HUDEP-2 (cell line): ENCODE data around the gene HOXB1.
A peak's percentile ranks its signal among the peaks of the same experiment; 100 is the strongest.
"Not testable (repeated sequence)": the region's sequence is repeated elsewhere in the genome, so short reads cannot be mapped to it uniquely, and the experiment has no call there.

ENCODE experiments used
- DNase-seq, 76 experiments: peaks; one replicate each; lab custom pipeline; 2025; ENCODE audit not compliant: unreplicated experiment in 76 of 76; lab: John Stamatoyannopoulos, UW

Gene HOXB1

DNA sequence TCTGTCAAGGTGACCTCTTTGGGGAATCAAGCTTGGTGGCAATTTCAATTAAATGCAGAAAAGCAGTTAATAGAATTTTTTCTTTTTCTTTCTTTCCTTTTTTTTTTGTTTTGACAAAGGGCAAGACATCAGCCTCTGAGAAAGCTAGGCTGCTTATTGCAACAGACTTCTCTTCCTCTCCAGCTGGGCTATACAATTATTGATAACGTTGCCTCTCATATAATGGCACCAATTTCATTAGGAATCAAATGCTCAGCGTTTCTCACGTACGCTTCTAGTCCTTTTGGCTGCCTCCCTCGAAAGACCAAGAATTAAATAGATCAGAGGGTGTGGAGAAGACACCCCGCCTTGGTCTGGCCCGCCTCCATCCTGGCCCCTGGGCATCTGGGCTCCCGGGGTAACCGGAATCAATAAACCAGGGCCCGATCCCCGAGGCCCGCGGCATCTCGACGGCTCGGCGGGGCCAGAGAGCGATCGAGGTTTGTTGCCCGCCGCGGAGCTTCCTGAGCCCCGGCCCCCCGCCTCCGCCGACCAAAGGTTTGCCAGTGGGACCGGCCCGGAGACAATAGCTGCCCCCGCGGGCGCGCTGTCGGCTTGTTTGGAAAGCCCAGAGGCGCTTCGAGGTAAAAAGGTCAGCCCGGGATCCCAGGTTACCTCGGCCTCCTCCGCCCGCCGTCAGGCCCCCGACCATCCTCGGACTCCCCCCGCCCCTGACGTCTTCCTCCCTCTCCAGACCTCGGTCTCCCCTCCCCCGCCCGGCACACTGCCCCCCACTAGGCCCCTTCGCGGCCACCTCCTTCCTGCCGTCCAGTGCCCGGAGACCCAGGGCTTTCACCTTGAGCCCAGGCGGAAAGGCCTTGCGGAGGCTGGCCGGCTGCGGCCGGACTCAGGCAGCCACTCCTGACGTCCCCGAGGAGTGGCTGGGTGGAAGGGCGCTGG lies 3.9 kb downstream of the HOXB1 start:
- DNase-seq, result no peak

GRCh38 chr17:48523010-48523409 lies 7.8 kb downstream of the HOXB1 start:
- DNase-seq, result no peak

- no peak for DNase-seq
Observed at GRCh38 chr17:48522031-48522653, 8.7 kb downstream of the HOXB1 start.

DNA sequence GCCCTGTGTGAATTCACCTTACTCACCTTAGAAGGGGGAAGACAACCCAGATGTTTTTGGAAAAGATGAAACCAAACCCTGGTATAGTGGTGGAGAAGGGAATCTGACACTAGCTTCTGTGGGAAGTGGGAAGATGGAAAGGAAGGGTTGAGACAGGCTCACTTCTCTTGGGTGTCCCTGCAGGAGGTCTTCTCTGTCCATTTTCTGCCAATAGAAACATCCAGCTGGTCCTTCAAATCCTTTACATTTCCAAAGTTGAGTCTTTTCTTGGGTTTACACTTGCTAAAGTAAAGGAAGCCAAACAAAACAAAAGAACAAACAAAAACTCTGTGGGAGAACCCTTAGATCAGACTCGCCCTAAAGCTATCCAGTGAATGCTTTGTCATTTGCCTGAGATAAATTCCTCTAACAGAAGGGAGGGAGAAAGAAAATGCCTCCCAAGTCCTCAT lies 10.2 kb downstream of the HOXB1 start:
- DNase-seq, result no peak

DNA sequence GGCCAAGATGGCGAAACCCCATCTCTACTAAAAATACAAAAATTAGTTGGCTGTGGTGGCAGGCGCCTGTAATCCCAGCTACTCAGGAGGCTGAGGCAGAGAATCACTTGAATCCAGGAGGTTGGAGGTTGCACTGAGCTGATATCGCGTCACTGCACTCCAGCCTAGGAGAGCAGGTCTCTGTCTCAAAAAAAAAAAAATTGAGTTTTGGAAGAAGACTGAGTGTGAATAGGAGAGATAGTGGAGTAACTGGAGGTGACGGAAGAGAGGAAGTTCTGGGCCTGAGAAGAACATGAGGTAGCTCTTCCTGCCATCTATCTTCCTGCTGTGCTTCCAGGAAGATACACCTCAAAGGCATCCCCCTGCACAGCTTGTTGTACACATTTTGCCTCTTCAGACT lies 11.4 kb downstream of the HOXB1 start:
- DNase-seq, result no peak

- no peak for DNase-seq
Observed at GRCh38 chr17:48517478-48517877, 13.3 kb downstream of the HOXB1 start.

GRCh38 chr17:48515925-48516900 lies 14.6 kb downstream of the HOXB1 start:
- DNase-seq, result no peak

GRCh38 chr17:48514477-48514876 lies 16.3 kb downstream of the HOXB1 start:
- no peak for DNase-seq

DNA sequence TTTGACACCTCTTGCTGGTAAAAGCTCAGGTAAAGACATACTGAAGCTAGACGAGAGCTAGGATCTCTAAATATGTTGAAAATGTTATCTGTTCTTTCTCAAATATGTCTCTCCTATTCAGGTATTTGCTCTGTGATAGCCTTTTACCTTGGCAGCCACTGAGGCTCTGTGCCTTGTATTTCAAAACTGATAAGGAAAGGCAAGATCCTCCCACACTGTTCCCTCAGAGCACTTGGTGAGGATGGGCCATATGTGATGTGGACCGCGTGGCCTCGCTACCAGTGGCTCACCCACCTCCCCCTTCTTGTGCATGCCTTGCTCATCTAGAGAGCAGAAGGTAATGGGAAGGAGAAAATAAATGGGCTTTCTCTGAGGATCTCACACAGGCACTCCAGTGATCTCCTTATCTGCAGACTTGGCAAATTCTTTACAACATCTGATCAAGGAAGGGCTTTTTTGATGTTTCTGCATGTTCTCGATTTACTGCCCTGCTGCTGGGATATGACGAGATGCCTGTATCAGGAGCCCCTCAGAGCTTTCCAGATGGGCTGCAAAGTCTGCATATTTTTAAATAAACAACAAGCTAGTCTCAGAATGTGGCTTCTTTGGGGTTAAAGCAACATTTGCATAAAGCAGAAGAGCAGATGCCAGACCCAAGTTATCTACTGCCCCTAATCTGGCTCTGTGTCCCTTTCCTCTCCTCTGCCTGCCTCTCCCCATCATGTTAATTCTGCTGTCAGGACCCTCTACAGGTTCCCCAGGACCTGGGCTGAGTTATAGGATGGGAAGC lies 16.9 kb downstream of the HOXB1 start:
- DNase-seq, result peak in 11 of 76 experiments; percentile 3 to 36 (median 9)

GRCh38 chr17:48513097-48513496 lies 17.7 kb downstream of the HOXB1 start:
- no peak for DNase-seq

- DNase-seq, result no peak
Observed at GRCh38 chr17:48510761-48511604, 19.8 kb downstream of the HOXB1 start.

- DNase-seq, result no peak
Observed at GRCh38 chr17:48510381-48510760, 20.4 kb downstream of the HOXB1 start.

DNA sequence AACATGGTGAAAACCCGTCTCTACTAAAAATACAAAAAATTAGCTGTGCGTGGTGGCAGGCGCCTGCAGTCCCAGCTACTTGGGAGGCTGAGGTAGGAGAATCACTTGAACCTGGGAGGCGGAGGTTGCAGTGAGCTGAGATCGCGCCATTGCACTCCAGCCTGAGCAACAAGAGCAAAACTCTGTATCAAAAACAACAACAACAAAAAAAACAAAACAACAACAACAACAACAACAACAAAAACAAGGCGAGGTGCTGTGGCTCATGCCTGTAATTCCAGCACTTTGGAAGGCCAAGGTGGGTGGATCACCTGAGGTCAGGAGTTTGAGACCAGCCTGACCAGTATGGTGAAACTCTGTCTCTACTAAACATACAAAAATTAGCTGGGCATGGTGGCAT lies 21.1 kb downstream of the HOXB1 start:
- not testable (repeated sequence) for DNase-seq

- DNase-seq, result no peak
Observed at GRCh38 chr17:48506246-48506645, 24.6 kb downstream of the HOXB1 start.

- DNase-seq, result peak in 4 of 76 experiments; percentile 8 to 44 (median 15)
Observed at GRCh38 chr17:48505788-48506187, 25.0 kb downstream of the HOXB1 start.

DNA sequence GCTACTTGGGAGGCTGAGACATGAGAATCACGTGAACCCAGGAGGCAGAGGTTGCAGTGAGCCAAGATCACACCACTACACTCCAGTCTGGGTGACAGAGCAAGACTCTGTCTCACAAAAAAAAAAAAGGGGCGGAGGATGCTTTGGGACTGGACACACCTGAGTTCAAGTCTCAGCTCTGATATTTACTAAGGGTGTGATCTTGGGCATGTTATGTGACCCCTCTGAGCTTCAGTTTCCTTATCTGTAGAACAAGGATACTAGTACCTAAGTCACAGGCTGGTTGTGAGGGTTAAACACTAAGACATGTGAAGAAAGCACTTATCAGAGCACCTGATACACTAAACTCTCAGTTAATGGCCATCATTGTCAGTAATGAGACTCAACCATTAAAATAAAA lies 25.9 kb downstream of the HOXB1 start:
- no peak for DNase-seq

- no peak for DNase-seq
Observed at GRCh38 chr17:48503747-48504146, 27.1 kb downstream of the HOXB1 start.

DNA sequence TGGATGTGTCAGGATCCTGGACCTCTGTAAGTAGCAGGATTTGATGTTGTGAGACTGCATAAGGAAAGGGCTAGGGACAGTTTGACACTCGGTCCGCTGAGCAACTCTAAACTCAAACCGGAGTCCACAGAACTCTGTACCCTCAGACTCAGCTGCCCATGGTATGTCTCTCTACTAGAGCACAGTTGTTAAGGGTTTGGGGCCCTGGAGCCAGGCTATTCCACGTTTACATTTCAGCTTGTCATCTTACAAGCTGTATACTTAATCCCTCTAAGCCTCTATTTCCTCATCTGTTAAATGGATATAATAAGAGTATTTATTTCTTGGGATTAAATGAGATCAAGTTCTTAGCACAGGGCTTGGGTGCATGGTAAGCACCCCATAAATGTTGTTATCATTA lies 27.9 kb downstream of the HOXB1 start:
- DNase-seq, result no peak

DNA sequence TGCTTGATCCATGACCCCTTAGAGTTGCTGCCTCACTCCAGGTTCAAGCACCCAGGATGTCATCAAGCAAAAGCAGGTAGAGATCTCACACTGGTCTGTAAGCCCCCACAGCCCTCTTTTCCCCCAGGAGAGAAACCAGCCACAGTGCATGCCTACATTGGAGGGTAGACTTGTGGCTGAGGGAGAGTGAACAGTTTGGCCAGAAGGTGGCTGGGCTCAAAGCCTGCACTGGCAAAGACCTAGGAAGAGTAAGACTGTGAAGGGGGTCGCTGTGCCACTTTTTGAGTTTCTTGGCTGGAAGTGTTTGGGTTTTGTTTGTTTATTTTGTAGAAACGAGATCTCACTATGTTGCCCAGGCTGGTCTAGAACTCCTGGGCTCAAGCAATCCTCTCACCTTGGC lies 28.5 kb downstream of the HOXB1 start:
- no peak for DNase-seq
